GM10847 (cell line): ENCODE results near the gene MAST2.

Experiments used
- POLR2A ChIP-seq: IDR thresholded peaks from 2 replicates; pipeline ENCODE4 v1.6.1; 2011; ENCODE audit not compliant: insufficient read length; ENCODE audit errors: extremely low read depth

Gene MAST2

GRCh38 chr1:46076343-46076742, 272.9 kb downstream of the MAST2 start:
- TF ChIP-seq POLR2A = no peak

GRCh38 chr1:46077644-46078043, 274.2 kb downstream of the MAST2 start:
- TF ChIP-seq POLR2A = no peak

- TF ChIP-seq POLR2A = no peak
Observed at GRCh38 chr1:46080257-46080656, 276.8 kb downstream of the MAST2 start.

DNA sequence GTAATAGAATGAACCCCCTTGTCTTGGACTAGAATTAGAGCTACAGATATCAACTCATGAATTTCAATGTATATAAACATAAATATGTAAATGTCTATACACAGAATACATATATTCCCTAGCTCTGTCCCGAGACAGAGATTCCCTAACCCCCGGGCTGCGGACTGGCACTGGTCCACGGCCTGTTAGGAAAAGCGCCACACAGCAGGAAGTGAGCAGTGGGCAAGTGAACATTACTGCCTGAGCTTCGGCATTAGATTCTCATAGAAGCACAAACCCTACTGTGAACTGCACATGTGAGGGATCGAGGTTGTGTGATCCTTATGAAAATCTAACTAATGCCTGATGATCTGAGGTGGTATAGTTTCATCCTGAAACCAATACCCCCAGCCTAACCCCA, 277.8 kb downstream of the MAST2 start:
- TF ChIP-seq POLR2A = no peak

GRCh38 chr1:46081619-46082018, 278.2 kb downstream of the MAST2 start:
- TF ChIP-seq POLR2A = no peak

- no peak for TF ChIP-seq POLR2A
Observed at GRCh38 chr1:46083579-46083978, 280.2 kb downstream of the MAST2 start.

DNA sequence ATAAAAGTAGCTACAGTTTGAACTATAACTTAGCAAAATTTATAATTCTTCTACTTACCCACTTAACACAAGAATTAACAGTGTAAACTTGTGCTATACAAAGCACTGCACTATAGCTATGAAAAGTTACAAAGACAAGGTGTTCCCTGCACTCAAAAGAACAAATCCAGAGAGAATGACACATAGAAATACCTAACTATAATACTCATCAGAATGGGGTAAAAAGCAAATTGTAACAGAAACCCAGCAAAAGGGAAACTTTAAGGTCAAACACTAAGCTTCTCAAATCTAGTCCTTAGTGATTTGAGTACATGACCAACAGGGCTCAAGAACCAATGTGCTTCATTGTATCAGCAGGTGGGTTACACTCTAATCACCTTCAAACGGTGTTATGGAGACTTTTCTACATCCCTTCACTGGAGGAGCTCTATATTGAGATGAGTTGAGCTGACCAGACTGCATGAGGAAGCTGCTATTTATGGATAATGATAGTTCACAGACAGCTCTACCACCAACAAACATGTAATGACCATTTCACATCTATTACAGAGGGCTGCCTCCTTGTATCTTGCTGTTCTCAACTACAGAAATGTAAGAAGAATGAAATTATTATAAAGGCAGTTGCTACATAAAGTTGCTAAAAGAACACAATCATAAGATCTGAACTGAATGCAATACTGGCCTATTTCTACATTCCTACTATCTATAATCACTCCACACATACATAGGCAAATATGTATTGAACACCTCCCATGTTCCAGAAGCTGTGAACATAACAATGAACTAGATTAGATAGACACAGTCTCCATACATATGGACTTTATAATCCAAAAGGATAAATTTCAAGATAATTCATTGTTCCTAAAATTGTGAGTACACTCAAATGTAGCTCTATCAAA, 281.4 kb downstream of the MAST2 start:
- TF ChIP-seq POLR2A = no peak
